SK-N-MC (cell line): ENCODE data around the gene IMMP2L.

Source experiments
- EZH2 ChIP-seq: fragments of 200-600 bp; sonication (generic); IDR thresholded peaks from one replicate; pipeline ENCODE4 v1.6.1; 2017; ENCODE audit warnings: antibody characterized with exemption
- POLR2AphosphoS5 ChIP-seq: IDR thresholded peaks from 2 replicates; pipeline ENCODE4 v1.6.1; 2012; ENCODE audit warnings: mild to moderate bottlenecking, low read depth, low read length, borderline replicate concordance

GRCh38 chr7:110720626-110721025 is 841.7 kb downstream of the IMMP2L start:
- TF ChIP-seq EZH2 (no peak), POLR2AphosphoS5 (no peak)
